Measurements from ENCODE around the gene FADS1.

- TF ChIP-seq POLR2A (IDR thresholded peaks at IDR 0.05; ENCODE audit: insufficient read depth in 1 of 2, low read depth in 2 of 2, low read length in 2 of 2) (no peak), ADNP (CRISPR knock-in tag; IDR thresholded peaks at IDR 0.05) (no peak), ELF1 (CRISPR knock-in tag; IDR thresholded peaks at IDR 0.05) (no peak), RAD21 (CRISPR knock-in tag; IDR thresholded peaks at IDR 0.05) (no peak), CTCF (CRISPR knock-in tag; IDR thresholded peaks at IDR 0.05) (no peak), EP300 (IDR thresholded peaks at IDR 0.05; ENCODE audit: low read depth in 2 of 2, low read length in 2 of 2) (no peak), EP300 (CRISPR knock-in tag; IDR thresholded peaks at IDR 0.05; ENCODE audit: borderline replicate concordance) (no peak), SAFB2 (CRISPR knock-in tag; IDR thresholded peaks at IDR 0.05; ENCODE audit: borderline replicate concordance, low read depth) (no peak), MXI1 (IDR thresholded peaks at IDR 0.05; ENCODE audit: borderline replicate concordance, low read depth, low read length) (no peak)
These were observed 55.9 kb downstream of the FADS1 start for GRCh38 chr11:61760946-61761345.

Measured in HepG2 (cell line).